Neuronal stem cell (in vitro differentiated cells): ENCODE measurements around the gene MAGI1.

Source experiments
- DNase-seq: peaks from one replicate; pipeline ENCODE4 v3.0.0-alpha.2; 2013; ENCODE audit warnings: low spot score
- H2AFZ ChIP-seq: one replicate; pipeline ENCODE4 v1.6.1; 2013; ENCODE audit warnings: mild to moderate bottlenecking, low read length, inconsistent platforms
- H2AK5ac ChIP-seq: 2 replicates; pipeline ENCODE4 v1.6.1; 2013; ENCODE audit warnings: low read depth, mild to moderate bottlenecking, inconsistent platforms, low read length, moderate library complexity, mixed read lengths
- H2BK120ac ChIP-seq: 2 replicates; pipeline ENCODE4 v1.6.1; 2013; ENCODE audit warnings: low read depth, mild to moderate bottlenecking, inconsistent platforms, low read length, moderate library complexity, mixed read lengths
- H2BK12ac ChIP-seq: one replicate; pipeline ENCODE4 v1.6.1; 2013; ENCODE audit warnings: low read length, inconsistent platforms
- H2BK15ac ChIP-seq: 2 replicates; pipeline ENCODE4 v1.6.1; 2013; ENCODE audit warnings: mild to moderate bottlenecking, low read length, inconsistent platforms, mixed read lengths
- H2BK5ac ChIP-seq: one replicate; pipeline ENCODE4 v1.6.1; 2013; ENCODE audit warnings: inconsistent platforms, mild to moderate bottlenecking, low read length, moderate library complexity
- H3K14ac ChIP-seq: one replicate; pipeline ENCODE4 v1.6.1; 2013; ENCODE audit warnings: low read length, inconsistent platforms
- H3K18ac ChIP-seq: 2 replicates; pipeline ENCODE4 v1.6.1; 2013; ENCODE audit warnings: low read length, inconsistent platforms
- H3K23ac ChIP-seq: 2 replicates; pipeline ENCODE4 v1.6.1; 2013; ENCODE audit warnings: low read depth, mild to moderate bottlenecking, mixed read lengths, low read length, inconsistent platforms; ENCODE audit not compliant: poor library complexity
- H3K27ac ChIP-seq: replicated peaks from 3 replicates; pipeline ENCODE4 v1.5.1; 2013; ENCODE audit warnings: low read length, inconsistent platforms
- H3K27me3 ChIP-seq, 3 experiments: 2 replicates each; pipeline ENCODE4 v1.6.1; 2013; ENCODE audit warnings: low read length in 3 of 3, mild to moderate bottlenecking in 2 of 3, inconsistent platforms in 1 of 3, low read depth in 1 of 3, mixed read lengths in 1 of 3, moderate library complexity in 1 of 3; ENCODE audit not compliant: control insufficient read depth in 3 of 3, insufficient read depth in 3 of 3
- H3K36me3 ChIP-seq, 2 donors: replicated peaks in 1 of 2; 2 replicates each; pipeline ENCODE4 v1.6.1; 2013; ENCODE audit warnings: low read length in 2 of 2; ENCODE audit not compliant: control insufficient read depth in 2 of 2, insufficient read depth in 2 of 2
- H3K4ac ChIP-seq: 2 replicates; pipeline ENCODE4 v1.6.1; 2013; ENCODE audit warnings: inconsistent platforms, mild to moderate bottlenecking, low read length, moderate library complexity
- H3K4me1 ChIP-seq, 2 donors: 1 replicate in 1 of 2; 2 replicates in 1 of 2; pipeline ENCODE4 v1.6.1; 2013; ENCODE audit warnings: low read length in 2 of 2, low read depth in 1 of 2; ENCODE audit not compliant: control insufficient read depth in 2 of 2, insufficient read depth in 1 of 2
- H3K4me2 ChIP-seq: one replicate; pipeline ENCODE4 v1.6.1; 2013; ENCODE audit warnings: mild to moderate bottlenecking, low read length, inconsistent platforms; ENCODE audit not compliant: insufficient read depth, poor library complexity, severe bottlenecking
- H3K4me3 ChIP-seq, 2 donors: 2 replicates each; pipeline ENCODE4 v1.5.1; 2013; ENCODE audit warnings: low read length in 2 of 2, mild to moderate bottlenecking in 2 of 2, inconsistent platforms in 1 of 2, moderate library complexity in 1 of 2
- H3K79me1 ChIP-seq: one replicate; pipeline ENCODE4 v1.6.1; 2013; ENCODE audit warnings: low read depth, mild to moderate bottlenecking, inconsistent platforms, low read length, moderate library complexity
- H3K9ac ChIP-seq: one replicate; pipeline ENCODE4 v1.6.1; 2013; ENCODE audit warnings: mild to moderate bottlenecking, low read depth, low read length, inconsistent platforms; ENCODE audit not compliant: poor library complexity
- H3K9me3 ChIP-seq, 2 donors: replicated peaks in 1 of 2; 2 replicates each; pipeline versions ENCODE3 to v1.6.1; 2013; ENCODE audit warnings: low read length in 2 of 2, mild to moderate bottlenecking in 2 of 2, inconsistent platforms in 1 of 2, low read depth in 1 of 2, mixed read lengths in 1 of 2, moderate library complexity in 1 of 2; ENCODE audit not compliant: control insufficient read depth in 2 of 2, insufficient read depth in 1 of 2
- H4K8ac ChIP-seq: one replicate; pipeline ENCODE4 v1.6.1; 2013; ENCODE audit warnings: low read depth, mild to moderate bottlenecking, inconsistent platforms, low read length, moderate library complexity
- H4K91ac ChIP-seq: one replicate; pipeline ENCODE4 v1.6.1; 2013; ENCODE audit warnings: low read length, low read depth, mild to moderate bottlenecking, inconsistent platforms; ENCODE audit not compliant: poor library complexity
- WGBS, 2 donors: extraction: QIAGEN DNeasy Blood & Tissue Kit; methylation state at CpG; one replicate each; pipeline ENCODE4 v1.1.7; 2013; ENCODE audit warnings: missing lambda C conversion rate in 2 of 2, mixed read lengths in 1 of 2; ENCODE audit not compliant: insufficient read length in 2 of 2, insufficient replicate concordance in 1 of 2; ENCODE audit errors: extremely low coverage in 2 of 2; 5-methylcytosine and 5-hydroxymethylcytosine counted together

MAGI1 gene

GRCh38 chr3:65537109-65537508 lies 501.6 kb downstream of the MAGI1 start:
- Histone ChIP-seq H2AFZ (no peak overlapping the region), H2AK5ac (no peak overlapping the region), H2BK15ac (no peak overlapping the region), H4K8ac (no peak overlapping the region), H3K27me3 (no peaks in the 10 kb centered on the region), H4K91ac (no peak overlapping the region), H3K79me1 (no peaks in the 10 kb centered on the region), H3K4me1 (peaks cover 12 to 25% of the 10 kb centered on the region in 2 donors), H3K14ac (no peak overlapping the region), H2BK12ac (no peak overlapping the region), H3K18ac (no peak overlapping the region), H3K36me3 (peaks cover 0 to 4% of the 10 kb centered on the region in 2 donors), H2BK120ac (no peak overlapping the region), H2BK5ac (no peak overlapping the region), H3K4me2 (no peak overlapping the region), H3K23ac (no peak overlapping the region), H3K4me3 (no peak overlapping the region), H3K9ac (no peak overlapping the region), H3K27ac (no peak overlapping the region), H3K4ac (no peak overlapping the region), H3K9me3 (peaks cover 3 to 5% of the 10 kb centered on the region in 2 donors)
- no CpG with 5 or more reads among the region's 3 CpGs for WGBS, 2 donors
- DNase-seq: no peak

GRCh38 chr3:65535260-65535659 lies 503.5 kb downstream of the MAGI1 start:
- H2BK5ac ChIP-seq: no peak overlapping the region
- H4K8ac ChIP-seq: no peak overlapping the region
- H3K14ac ChIP-seq: no peak overlapping the region
- no peak overlapping the region for H3K9ac ChIP-seq
- H3K27ac ChIP-seq: no peak overlapping the region
- H3K36me3 ChIP-seq: peaks cover 0 to 4% of the 10 kb centered on the region in 2 donors
- H2BK12ac ChIP-seq: no peak overlapping the region
- peaks cover 11 to 20% of the 10 kb centered on the region in 2 donors for H3K4me1 ChIP-seq
- no peak overlapping the region for H3K4me3 ChIP-seq
- no peak overlapping the region for H3K23ac ChIP-seq
- H3K18ac ChIP-seq: no peak overlapping the region
- no peak overlapping the region for H2BK120ac ChIP-seq
- H3K9me3 ChIP-seq: peaks cover 3 to 5% of the 10 kb centered on the region in 2 donors
- H4K91ac ChIP-seq: no peak overlapping the region
- H2AK5ac ChIP-seq: no peak overlapping the region
- WGBS, 2 donors: no CpG with 5 or more reads among the region's 2 CpGs
- no peak overlapping the region for H2BK15ac ChIP-seq
- no peak overlapping the region for H3K4me2 ChIP-seq
- no peaks in the 10 kb centered on the region for H3K27me3 ChIP-seq
- H3K79me1 ChIP-seq: no peaks in the 10 kb centered on the region
- DNase-seq: no peak
- H3K4ac ChIP-seq: no peak overlapping the region
- H2AFZ ChIP-seq: no peak overlapping the region

GRCh38 chr3:65534805-65535204 lies 503.9 kb downstream of the MAGI1 start:
- Histone ChIP-seq H2BK15ac (no peak overlapping the region), H2BK5ac (no peak overlapping the region), H3K9me3 (peaks cover 3 to 5% of the 10 kb centered on the region in 2 donors), H3K27ac (no peak overlapping the region), H3K79me1 (no peaks in the 10 kb centered on the region), H3K27me3 (no peaks in the 10 kb centered on the region), H2BK12ac (no peak overlapping the region), H4K8ac (no peak overlapping the region), H3K9ac (no peak overlapping the region), H3K4me1 (peaks cover 10 to 16% of the 10 kb centered on the region in 2 donors), H3K36me3 (peaks cover 0 to 4% of the 10 kb centered on the region in 2 donors), H2AFZ (no peak overlapping the region), H2BK120ac (no peak overlapping the region), H3K4ac (no peak overlapping the region), H3K4me3 (no peak overlapping the region), H3K18ac (no peak overlapping the region), H3K14ac (no peak overlapping the region), H4K91ac (no peak overlapping the region), H3K4me2 (no peak overlapping the region), H3K23ac (no peak overlapping the region), H2AK5ac (no peak overlapping the region)
- no peak for DNase-seq
- WGBS, 2 donors: no CpG with 5 or more reads among the region's 3 CpGs

- H2BK120ac ChIP-seq: no peak overlapping the region
- H3K14ac ChIP-seq: no peak overlapping the region
- no peak overlapping the region for H3K9ac ChIP-seq
- H2BK15ac ChIP-seq: no peak overlapping the region
- WGBS, 2 donors: no CpG with 5 or more reads among the region's 6 CpGs
- no peak overlapping the region for H3K27ac ChIP-seq
- no peaks in the 10 kb centered on the region for H3K79me1 ChIP-seq
- no peak overlapping the region for H2AK5ac ChIP-seq
- H3K4me2 ChIP-seq: no peak overlapping the region
- no peak overlapping the region for H3K4ac ChIP-seq
- H3K27me3 ChIP-seq: no peaks in the 10 kb centered on the region
- no peak overlapping the region for H4K91ac ChIP-seq
- peaks cover 0 to 4% of the 10 kb centered on the region in 2 donors for H3K36me3 ChIP-seq
- peaks cover 0 to 5% of the 10 kb centered on the region in 2 donors for H3K9me3 ChIP-seq
- DNase-seq: no peak
- H2BK12ac ChIP-seq: no peak overlapping the region
- no peak overlapping the region for H3K4me3 ChIP-seq
- H3K4me1 ChIP-seq: peaks cover 6% of the 10 kb centered on the region in 2 donors
- no peak overlapping the region for H2AFZ ChIP-seq
- no peak overlapping the region for H3K23ac ChIP-seq
- no peak overlapping the region for H4K8ac ChIP-seq
- no peak overlapping the region for H3K18ac ChIP-seq
- no peak overlapping the region for H2BK5ac ChIP-seq
These were observed 506.0 kb downstream of the MAGI1 start for GRCh38 chr3:65532749-65533148.
